Activated CD8-positive, alpha-beta T cell treated with anti-CD3 and anti-CD28 coated beads for 36 hours (primary cell): ENCODE data around the gene HMCN2. TPM values are rescaled to one million over a fixed set of nuclear protein-coding genes. Genes with fewer than 3 reads are reported as not detected.

ENCODE experiments used
- ATAC-seq: fragments of 200-7000 bp; cut with Tn5 transposase; one replicate; pipeline ENCODE4 v1.10.0; 2021; ENCODE audit warnings: mild to moderate bottlenecking, moderate library complexity
- CTCF ChIA-PET: fragments of 350-600 bp; sonication (Branson Sonifier 250); formaldehyde crosslinking; loops from one replicate; lab custom pipeline; 2021; ENCODE audit warnings: antibody characterized with exemption; lab: Charles Lee
- POLR2A ChIA-PET: fragments of 350-600 bp; sonication (Branson Sonifier 250); formaldehyde crosslinking; loops from one replicate; lab custom pipeline; 2021; ENCODE audit warnings: antibody characterized with exemption; lab: Charles Lee
- DNase-seq: peaks from one replicate; pipeline ENCODE4 v3.0.0-alpha.2; 2020
- H3K27ac Mint-ChIP-seq: one replicate; pipeline ENCODE4 v1.8.0; 2021; ENCODE audit warnings: mild to moderate bottlenecking, mixed read lengths
- H3K27me3 Mint-ChIP-seq: one replicate; pipeline ENCODE4 v1.8.0; 2021; ENCODE audit warnings: mixed read lengths
- H3K36me3 Mint-ChIP-seq: one replicate; pipeline ENCODE4 v1.8.0; 2021; ENCODE audit warnings: low read depth, mixed read lengths
- H3K4me1 Mint-ChIP-seq: one replicate; pipeline ENCODE4 v1.8.0; 2021; ENCODE audit warnings: low read depth, mixed read lengths
- H3K4me3 Mint-ChIP-seq: one replicate; pipeline ENCODE4 v1.8.0; 2021; ENCODE audit warnings: mild to moderate bottlenecking, moderate library complexity, mixed read lengths
- H3K9me3 Mint-ChIP-seq: one replicate; pipeline ENCODE4 v1.8.0; 2021; ENCODE audit warnings: mixed read lengths
- CTCF ChIP-seq: fragments of 200-600 bp; IDR thresholded peaks from one replicate; pipeline ENCODE4 v1.8.0; 2022; ENCODE audit warnings: antibody characterized with exemption, mild to moderate bottlenecking
- intact Hi-C: fragments of 100-400 bp; cut with micrococcal nuclease; formaldehyde crosslinking; loops from one replicate; pipeline ENCODE4 v1.10.0; 2022
- total RNA-seq, 2 experiments: library from RNA; stranded (reverse); gene quantifications; one replicate each; pipeline ENCODE4 v1.2.3, GENCODE V29; 2021

Gene HMCN2
- total RNA-seq, 2 experiments from 2014 or later = not detected

- Mint-ChIP-seq H3K4me1 (no peaks in the 10 kb centered on the region), H3K36me3 (no peaks in the 10 kb centered on the region), H3K27me3 (no peaks in the 10 kb centered on the region), H3K9me3 (no peaks in the 10 kb centered on the region), H3K4me3 (no peak overlapping the region), H3K27ac (no peak overlapping the region)
- intact Hi-C loops = no loop called here
- TF ChIP-seq CTCF = no peak
- ChIA-PET POLR2A (no interaction called here), CTCF (no interaction called here)
- no peak for DNase-seq
- ATAC-seq = no peak
Measured at GRCh38 chr9:130407916-130408663, 142.5 kb downstream of the HMCN2 start.

- no peaks in the 10 kb centered on the region for H3K36me3 Mint-ChIP-seq
- ATAC-seq (no peak), DNase-seq (no peak)
- H3K9me3 Mint-ChIP-seq = no peaks in the 10 kb centered on the region
- H3K4me1 Mint-ChIP-seq = no peaks in the 10 kb centered on the region
- H3K27ac Mint-ChIP-seq = no peak overlapping the region
- intact Hi-C loops = no loop called here
- H3K27me3 Mint-ChIP-seq = no peaks in the 10 kb centered on the region
- TF ChIP-seq CTCF = no peak
- ChIA-PET POLR2A (no interaction called here), CTCF (no interaction called here)
- no peak overlapping the region for H3K4me3 Mint-ChIP-seq
Measured at GRCh38 chr9:130408669-130409068, 143.1 kb downstream of the HMCN2 start.

- no peaks in the 10 kb centered on the region for H3K27me3 Mint-ChIP-seq
- no peaks in the 10 kb centered on the region for H3K4me1 Mint-ChIP-seq
- ChIA-PET CTCF (no interaction called here), POLR2A (no interaction called here)
- no peak for DNase-seq
- ATAC-seq = no peak
- no peak overlapping the region for H3K27ac Mint-ChIP-seq
- no peak for TF ChIP-seq CTCF
- no peaks in the 10 kb centered on the region for H3K9me3 Mint-ChIP-seq
- intact Hi-C loops = no loop called here
- no peak overlapping the region for H3K4me3 Mint-ChIP-seq
- H3K36me3 Mint-ChIP-seq = no peaks in the 10 kb centered on the region
Measured at GRCh38 chr9:130409246-130409645, 143.7 kb downstream of the HMCN2 start.

GRCh38 chr9:130410443-130410842 lies 144.9 kb downstream of the HMCN2 start:
- Mint-ChIP-seq H3K4me3 (no peak overlapping the region), H3K9me3 (no peaks in the 10 kb centered on the region), H3K36me3 (no peaks in the 10 kb centered on the region), H3K27ac (no peak overlapping the region), H3K4me1 (no peaks in the 10 kb centered on the region), H3K27me3 (no peaks in the 10 kb centered on the region)
- POLR2A ChIA-PET = no interaction called here
- no peak for TF ChIP-seq CTCF
- CTCF ChIA-PET = no interaction called here
- ATAC-seq (no peak), DNase-seq (no peak)
- intact Hi-C loops = no loop called here

- ChIA-PET POLR2A (no interaction called here), CTCF (no interaction called here)
- no peaks in the 10 kb centered on the region for H3K9me3 Mint-ChIP-seq
Measured at GRCh38 chr9:130411566-130411915, 146.0 kb downstream of the HMCN2 start.

More at GRCh38 chr9:130411566-130411915, 146.0 kb downstream of the HMCN2 start:
- no peak overlapping the region for H3K27ac Mint-ChIP-seq
- H3K4me3 Mint-ChIP-seq = no peak overlapping the region
- ATAC-seq (no peak), DNase-seq (no peak)
- no peaks in the 10 kb centered on the region for H3K4me1 Mint-ChIP-seq
- H3K36me3 Mint-ChIP-seq = no peaks in the 10 kb centered on the region
- no peak for TF ChIP-seq CTCF
- intact Hi-C loops = no loop called here
- H3K27me3 Mint-ChIP-seq = peaks cover 2% of the 10 kb centered on the region
